HL-60 (cell line): ENCODE measurements around the gene DHRSX.

Source experiments
- DNase-seq, 2 experiments: peaks; one replicate each; pipeline ENCODE4 v3.0.0-alpha.2; 2010 to 2020; ENCODE audit warnings: low read depth in 1 of 2, low spot score in 1 of 2
- H3K27ac ChIP-seq: fragments of 250-450 bp; sonication (Bioruptor Pico); replicated peaks from 2 replicates; pipeline ENCODE4 v1.5.1; 2020; ENCODE audit warnings: mild to moderate bottlenecking, moderate library complexity
- H3K27me3 ChIP-seq: fragments of 250-450 bp; sonication (Bioruptor Pico); 2 replicates; pipeline ENCODE4 v1.5.1; 2021; ENCODE audit warnings: mild to moderate bottlenecking, moderate library complexity; ENCODE audit not compliant: insufficient read depth, poor library complexity, severe bottlenecking
- H3K4me3 ChIP-seq: replicated peaks from 2 replicates; pipeline ENCODE4 v1.5.1; 2011; ENCODE audit warnings: mild to moderate bottlenecking, control low read depth, low read length; ENCODE audit not compliant: insufficient read depth
- CTCF ChIP-seq: IDR thresholded peaks from one replicate; pipeline ENCODE4 v1.5.1; 2011; ENCODE audit warnings: low read length, control low read depth, inconsistent platforms; ENCODE audit not compliant: insufficient read depth
- GABPA ChIP-seq: IDR thresholded peaks from 2 replicates; pipeline ENCODE4 v1.6.1; 2012; ENCODE audit warnings: low read depth
- POLR2AphosphoS5 ChIP-seq: IDR thresholded peaks from 2 replicates; pipeline ENCODE4 v1.6.1; 2012; ENCODE audit warnings: low read depth
- REST ChIP-seq: IDR thresholded peaks from 2 replicates; pipeline ENCODE4 v1.6.1; 2012; ENCODE audit warnings: low read depth; ENCODE audit not compliant: insufficient replicate concordance
- SPI1 ChIP-seq: IDR thresholded peaks from 2 replicates; pipeline ENCODE4 v1.6.1; 2012; ENCODE audit warnings: low read depth, mild to moderate bottlenecking, borderline replicate concordance

DHRSX gene

GRCh38 chrX:2318371-2318770, 182.4 kb downstream of the DHRSX start:
- DNase-seq = no peak
- H3K27me3 ChIP-seq = no peaks in the 10 kb centered on the region
- no peak overlapping the region for H3K27ac ChIP-seq
- no peak for TF ChIP-seq GABPA
- TF ChIP-seq CTCF = no peak
- TF ChIP-seq SPI1 = no peak
- TF ChIP-seq POLR2AphosphoS5 = no peak
- no peak for TF ChIP-seq REST
- H3K4me3 ChIP-seq = no peak overlapping the region

- TF ChIP-seq SPI1 (no peak), POLR2AphosphoS5 (no peak), CTCF (no peak), GABPA (no peak), REST (no peak)
- no peaks in the 10 kb centered on the region for H3K27me3 ChIP-seq
- H3K27ac ChIP-seq = no peak overlapping the region
- H3K4me3 ChIP-seq = no peak overlapping the region
- no peak for DNase-seq
Observed at GRCh38 chrX:2317527-2318055, 183.2 kb downstream of the DHRSX start.

GRCh38 chrX:2316534-2316933, 184.2 kb downstream of the DHRSX start:
- no peak overlapping the region for H3K27ac ChIP-seq
- no peak overlapping the region for H3K4me3 ChIP-seq
- no peak for TF ChIP-seq SPI1
- DNase-seq = no peak
- no peaks in the 10 kb centered on the region for H3K27me3 ChIP-seq

GRCh38 chrX:2315434-2315833, 185.3 kb downstream of the DHRSX start:
- TF ChIP-seq REST (no peak), GABPA (no peak), SPI1 (no peak), CTCF (no peak), POLR2AphosphoS5 (no peak)
- no peak for DNase-seq
- Histone ChIP-seq H3K27ac (no peak overlapping the region), H3K4me3 (no peak overlapping the region), H3K27me3 (no peaks in the 10 kb centered on the region)
